Measurements from ENCODE around the gene LENEP.

Gene LENEP

GRCh38 chr1:154960446-154961136 is 32.8 kb upstream of the LENEP start:
- DNase-seq: no peak

GRCh38 chr1:154961207-154962155 is 31.9 kb upstream of the LENEP start, which contains the start of gene PYGO2:
TSS of gene PYGO2 (minus strand) at chr1:154961782. CDS start at chr1:154961576, 206 bp downstream.
- peak; percentile 81 for DNase-seq

GRCh38 chr1:154962156-154962749 is 31.1 kb upstream of the LENEP start:
- DNase-seq: no peak

GRCh38 chr1:154962795-154963330 is 30.5 kb upstream of the LENEP start:
- no peak for DNase-seq

GRCh38 chr1:154963643-154964042 is 29.7 kb upstream of the LENEP start:
- DNase-seq: no peak

GRCh38 chr1:154964359-154964758 is 29.0 kb upstream of the LENEP start:
- no peak for DNase-seq

- no peak for DNase-seq
Observed at GRCh38 chr1:154966111-154966510, 27.3 kb upstream of the LENEP start.

GRCh38 chr1:154967331-154967950 is 25.9 kb upstream of the LENEP start:
- no peak for DNase-seq

- no peak for DNase-seq
Observed at GRCh38 chr1:154968731-154969130, 24.7 kb upstream of the LENEP start.

GRCh38 chr1:154969246-154969645 is 24.1 kb upstream of the LENEP start:
- no peak for DNase-seq

- DNase-seq: no peak
Observed at GRCh38 chr1:154969860-154970452, 23.4 kb upstream of the LENEP start.

- DNase-seq: peak; percentile 67
Observed at GRCh38 chr1:154970631-154971340, 22.6 kb upstream of the LENEP start, which contains the start of gene SHC1. TSS of gene SHC1 (minus strand) at chr1:154970747. CDS start at chr1:154970526, 221 bp downstream.

- DNase-seq: no peak
Observed at GRCh38 chr1:154971341-154971998, 21.9 kb upstream of the LENEP start.

GRCh38 chr1:154972213-154972516 is 21.2 kb upstream of the LENEP start:
- no peak for DNase-seq

- DNase-seq: no peak
Observed at GRCh38 chr1:154972517-154973343, 20.7 kb upstream of the LENEP start.

GRCh38 chr1:154973344-154974101 is 19.9 kb upstream of the LENEP start:
- peak; percentile 93 for DNase-seq

GRCh38 chr1:154974102-154974807 is 19.1 kb upstream of the LENEP start, which contains the start of gene CKS1B:
TSS of gene CKS1B (plus strand) at chr1:154974681. CDS start at chr1:154974746, 65 bp downstream.
- DNase-seq: peak; percentile 99

- peak; percentile 96 for DNase-seq
Observed at GRCh38 chr1:154974808-154975408, 18.5 kb upstream of the LENEP start.

All from CD4-positive, alpha-beta T cell treated with Interleukin-15 for 1 hour (primary cell).